ENCODE results near the gene ZNF316.

Gene ZNF316

DNA sequence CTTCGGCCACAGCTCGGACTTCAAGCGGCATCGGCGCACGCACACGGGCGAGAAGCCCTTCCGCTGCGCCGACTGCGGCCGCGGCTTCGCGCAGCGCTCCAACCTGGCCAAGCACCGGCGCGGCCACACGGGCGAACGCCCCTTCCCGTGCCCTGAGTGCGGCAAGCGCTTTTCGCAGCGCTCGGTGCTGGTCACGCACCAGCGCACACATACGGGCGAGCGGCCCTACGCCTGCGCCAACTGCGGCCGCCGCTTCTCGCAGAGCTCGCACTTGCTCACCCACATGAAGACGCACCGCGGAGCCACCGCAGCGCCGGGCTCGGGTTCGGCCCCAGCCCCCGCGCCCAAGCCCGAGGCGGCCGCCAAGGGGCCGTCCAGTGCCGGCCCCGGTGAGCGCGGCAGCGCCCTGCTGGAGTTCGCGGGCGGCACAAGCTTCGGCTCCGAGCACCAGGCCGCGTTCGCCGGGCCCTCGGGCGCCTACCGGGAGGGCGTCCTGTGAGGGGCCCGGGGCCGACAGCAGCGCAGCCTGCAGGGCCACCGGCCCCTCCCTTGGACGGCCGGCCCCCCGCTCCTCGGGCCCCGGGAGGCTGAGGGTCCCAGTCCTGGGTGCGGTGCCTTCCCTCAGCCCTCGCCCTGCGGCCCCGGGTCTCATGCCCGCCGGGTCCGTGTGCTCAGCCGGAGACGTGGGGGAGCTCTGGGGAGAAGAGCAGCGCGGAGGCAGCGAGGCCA lies 17.2 kb downstream of the ZNF316 start:
- Histone ChIP-seq H2AFZ (ENCODE audit: low read length) (no peak overlapping the region), H3K9ac (ENCODE audit: low read length) (no peak overlapping the region)

DNA sequence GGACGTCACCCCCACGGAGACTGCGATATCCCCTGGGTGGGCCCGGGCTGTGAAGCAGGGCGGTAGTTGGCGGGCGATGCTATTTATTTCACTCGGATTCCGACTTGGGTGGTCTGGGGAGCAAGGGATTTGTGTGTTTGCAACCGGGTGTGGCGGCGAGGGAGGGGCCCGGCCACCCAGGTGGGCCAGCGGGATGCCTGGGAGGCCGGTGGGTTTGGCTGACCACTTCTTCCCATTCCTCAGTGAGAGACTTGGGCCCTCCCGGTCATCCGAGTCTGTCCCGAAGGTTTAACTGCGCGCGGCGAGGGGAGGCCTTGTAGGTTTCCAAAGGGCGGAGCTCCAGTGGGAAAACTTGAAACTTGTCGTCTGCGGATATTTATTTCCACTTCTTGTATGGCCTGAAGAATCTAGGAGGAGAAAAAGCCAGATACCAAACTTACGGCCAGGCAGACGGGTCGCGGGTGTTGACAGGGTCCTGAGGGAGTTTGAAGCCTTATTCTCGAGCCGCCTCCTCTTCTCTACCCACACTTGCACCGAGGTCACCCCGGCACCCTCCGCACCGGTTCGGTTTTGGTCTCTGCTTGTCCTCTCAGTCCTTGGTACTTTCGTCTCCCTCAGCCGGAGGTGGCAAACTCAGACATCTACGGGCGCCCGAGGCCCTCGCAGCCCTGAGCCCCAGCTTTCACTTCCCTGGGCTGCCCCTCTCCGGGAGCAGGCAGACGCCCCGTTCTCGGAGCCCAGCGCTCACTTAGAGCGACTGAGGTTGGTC lies 17.9 kb downstream of the ZNF316 start:
- H3F3A ChIP-seq (ENCODE audit: insufficient read depth, low read length): no peaks in the 10 kb centered on the region

More for the DNA sequence above, 17.2 kb downstream of the ZNF316 start:
- H3K36me3 ChIP-seq (replicated peaks; ENCODE audit: insufficient read depth, low read length): no peaks in the 10 kb centered on the region; the same call in 1 of the 2 replicates
- no peak overlapping the region for H3K4me3 ChIP-seq (ENCODE audit: low read length)
- no peaks in the 10 kb centered on the region for H3K27me3 ChIP-seq (replicated peaks; ENCODE audit: insufficient read depth, low read length)
- H3K4me2 ChIP-seq (ENCODE audit: low read depth, low read length): no peak overlapping the region
- H3K4me1 ChIP-seq (ENCODE audit: low read length): no peaks in the 10 kb centered on the region
- no peaks in the 10 kb centered on the region for H3K9me2 ChIP-seq (replicated peaks; ENCODE audit: insufficient read depth, low read length)
- no peaks in the 10 kb centered on the region for H3K79me2 ChIP-seq (ENCODE audit: low read length)
- H3K9me3 ChIP-seq (replicated peaks; ENCODE audit: insufficient read depth, low read length): no peaks in the 10 kb centered on the region; the same call in 1 of the 2 replicates
- H4K20me1 ChIP-seq (ENCODE audit: insufficient read depth, low read length): no peaks in the 10 kb centered on the region
- no peak for DNase-seq
- TF ChIP-seq, protein P1, sequence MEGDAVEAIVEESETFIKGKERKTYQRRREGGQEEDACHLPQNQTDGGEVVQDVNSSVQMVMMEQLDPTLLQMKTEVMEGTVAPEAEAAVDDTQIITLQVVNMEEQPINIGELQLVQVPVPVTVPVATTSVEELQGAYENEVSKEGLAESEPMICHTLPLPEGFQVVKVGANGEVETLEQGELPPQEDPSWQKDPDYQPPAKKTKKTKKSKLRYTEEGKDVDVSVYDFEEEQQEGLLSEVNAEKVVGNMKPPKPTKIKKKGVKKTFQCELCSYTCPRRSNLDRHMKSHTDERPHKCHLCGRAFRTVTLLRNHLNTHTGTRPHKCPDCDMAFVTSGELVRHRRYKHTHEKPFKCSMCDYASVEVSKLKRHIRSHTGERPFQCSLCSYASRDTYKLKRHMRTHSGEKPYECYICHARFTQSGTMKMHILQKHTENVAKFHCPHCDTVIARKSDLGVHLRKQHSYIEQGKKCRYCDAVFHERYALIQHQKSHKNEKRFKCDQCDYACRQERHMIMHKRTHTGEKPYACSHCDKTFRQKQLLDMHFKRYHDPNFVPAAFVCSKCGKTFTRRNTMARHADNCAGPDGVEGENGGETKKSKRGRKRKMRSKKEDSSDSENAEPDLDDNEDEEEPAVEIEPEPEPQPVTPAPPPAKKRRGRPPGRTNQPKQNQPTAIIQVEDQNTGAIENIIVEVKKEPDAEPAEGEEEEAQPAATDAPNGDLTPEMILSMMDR (IDR thresholded peaks at IDR 0.05; ENCODE audit: low read length): no peak
- no peak for TF ChIP-seq EZH2phosphoT487 (IDR thresholded peaks at IDR 0.05; ENCODE audit: low read length)
- no peak for TF ChIP-seq EZH2 (optimal IDR thresholded peaks at IDR 0.05; ENCODE audit: low read depth, low read length)
- no peak overlapping the region for H3K27ac ChIP-seq (ENCODE audit: low read length)
- no peaks in the 10 kb centered on the region for H3F3A ChIP-seq (ENCODE audit: insufficient read depth, low read length)

GRCh38 chr7:6655636-6656385 lies 18.7 kb downstream of the ZNF316 start:
- Histone ChIP-seq H3K4me3 (ENCODE audit: low read length) (no peak overlapping the region), H3K36me3 (replicated peaks; ENCODE audit: insufficient read depth, low read length) (no peaks in the 10 kb centered on the region; the same call in 1 of the 2 replicates), H3F3A (ENCODE audit: insufficient read depth, low read length) (no peaks in the 10 kb centered on the region), H4K20me1 (ENCODE audit: insufficient read depth, low read length) (no peaks in the 10 kb centered on the region), H3K9ac (ENCODE audit: low read length) (no peak overlapping the region), H3K79me2 (ENCODE audit: low read length) (no peaks in the 10 kb centered on the region), H3K4me1 (ENCODE audit: low read length) (no peaks in the 10 kb centered on the region), H2AFZ (ENCODE audit: low read length) (no peak overlapping the region), H3K27me3 (replicated peaks; ENCODE audit: insufficient read depth, low read length) (no peaks in the 10 kb centered on the region), H3K4me2 (ENCODE audit: low read depth, low read length) (no peak overlapping the region), H3K9me2 (replicated peaks; ENCODE audit: insufficient read depth, low read length) (no peaks in the 10 kb centered on the region), H3K9me3 (replicated peaks; ENCODE audit: insufficient read depth, low read length) (no peaks in the 10 kb centered on the region; the same call in 1 of the 2 replicates), H3K27ac (ENCODE audit: low read length) (no peak overlapping the region)
- TF ChIP-seq EZH2phosphoT487 (IDR thresholded peaks at IDR 0.05; ENCODE audit: low read length): no peak
- no peak for TF ChIP-seq EZH2 (optimal IDR thresholded peaks at IDR 0.05; ENCODE audit: low read depth, low read length)
- TF ChIP-seq, protein P1 (IDR thresholded peaks at IDR 0.05; ENCODE audit: low read length): no peak
- no peak for DNase-seq

More for the DNA sequence above, 17.9 kb downstream of the ZNF316 start:
- TF ChIP-seq, protein P1 (IDR thresholded peaks at IDR 0.05; ENCODE audit: low read length): no peak
- TF ChIP-seq EZH2 (optimal IDR thresholded peaks at IDR 0.05; ENCODE audit: low read depth, low read length) (no peak), EZH2phosphoT487 (IDR thresholded peaks at IDR 0.05; ENCODE audit: low read length) (no peak)
- no peaks in the 10 kb centered on the region; the same call in 1 of the 2 replicates for H3K36me3 ChIP-seq (replicated peaks; ENCODE audit: insufficient read depth, low read length)
- no peak overlapping the region for H3K4me2 ChIP-seq (ENCODE audit: low read depth, low read length)
- no peak overlapping the region for H3K4me3 ChIP-seq (ENCODE audit: low read length)
- H4K20me1 ChIP-seq (ENCODE audit: insufficient read depth, low read length): no peaks in the 10 kb centered on the region
- H3K79me2 ChIP-seq (ENCODE audit: low read length): no peaks in the 10 kb centered on the region
- no peaks in the 10 kb centered on the region; the same call in 1 of the 2 replicates for H3K9me3 ChIP-seq (replicated peaks; ENCODE audit: insufficient read depth, low read length)
- H3K4me1 ChIP-seq (ENCODE audit: low read length): no peaks in the 10 kb centered on the region
- H3K27me3 ChIP-seq (replicated peaks; ENCODE audit: insufficient read depth, low read length): no peaks in the 10 kb centered on the region
- H2AFZ ChIP-seq (ENCODE audit: low read length): no peak overlapping the region
- no peaks in the 10 kb centered on the region for H3K9me2 ChIP-seq (replicated peaks; ENCODE audit: insufficient read depth, low read length)
- no peak for DNase-seq
- H3K27ac ChIP-seq (ENCODE audit: low read length): no peak overlapping the region
- no peak overlapping the region for H3K9ac ChIP-seq (ENCODE audit: low read length)

Data from MM.1S (cell line).